NCI-H2196 treated with DMSO at 0.1 percent for 48 hours (cell line): ENCODE results near the gene CES2.

Source experiments
- DNase-seq: peaks from one replicate; lab custom pipeline; 2025; ENCODE audit not compliant: unreplicated experiment; lab: John Stamatoyannopoulos, UW

Gene CES2

DNA sequence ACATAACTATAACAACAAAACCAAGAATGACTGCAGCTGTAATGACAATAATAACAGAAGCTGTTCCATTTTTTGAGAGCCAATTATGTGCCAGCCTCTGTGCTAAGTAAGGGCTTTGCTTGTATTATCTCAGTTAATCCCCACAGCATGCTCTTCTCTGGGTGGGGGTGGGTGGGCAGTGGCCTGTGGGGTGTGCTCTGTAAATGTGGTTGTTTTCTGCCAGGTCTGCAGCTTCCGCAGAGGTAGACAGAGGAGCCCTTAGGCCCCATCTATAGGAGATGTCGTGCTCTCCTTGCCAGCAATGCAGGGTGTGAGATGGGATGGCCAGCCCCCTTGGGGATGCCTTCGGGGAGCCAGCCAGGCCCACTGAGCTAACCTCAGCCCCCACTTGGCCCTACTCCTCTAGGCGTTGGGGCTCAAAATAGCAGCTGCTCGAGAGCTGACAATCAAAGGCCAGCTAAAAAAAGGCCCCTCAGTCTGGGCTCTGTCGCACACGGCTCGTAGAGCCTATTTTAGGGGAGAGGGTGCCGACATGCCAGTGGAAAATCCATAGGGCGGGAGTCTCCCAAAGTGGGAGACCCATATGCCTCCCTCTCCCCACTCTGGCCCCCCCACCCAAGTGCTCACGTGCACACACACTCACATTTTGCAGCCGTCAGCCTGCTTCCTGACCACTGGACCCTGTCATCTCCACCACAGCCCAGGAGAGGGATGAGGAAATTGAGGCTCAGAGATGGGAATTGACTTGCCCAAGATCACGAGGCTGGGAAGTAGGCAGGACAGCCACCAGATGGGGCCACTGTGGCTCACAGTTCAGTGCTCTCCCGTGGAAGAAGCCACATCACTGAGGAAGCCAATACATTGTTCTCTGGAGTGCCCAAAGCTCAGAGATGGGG lies 32.4 kb upstream of the CES2 start:
- no peak for DNase-seq

DNA sequence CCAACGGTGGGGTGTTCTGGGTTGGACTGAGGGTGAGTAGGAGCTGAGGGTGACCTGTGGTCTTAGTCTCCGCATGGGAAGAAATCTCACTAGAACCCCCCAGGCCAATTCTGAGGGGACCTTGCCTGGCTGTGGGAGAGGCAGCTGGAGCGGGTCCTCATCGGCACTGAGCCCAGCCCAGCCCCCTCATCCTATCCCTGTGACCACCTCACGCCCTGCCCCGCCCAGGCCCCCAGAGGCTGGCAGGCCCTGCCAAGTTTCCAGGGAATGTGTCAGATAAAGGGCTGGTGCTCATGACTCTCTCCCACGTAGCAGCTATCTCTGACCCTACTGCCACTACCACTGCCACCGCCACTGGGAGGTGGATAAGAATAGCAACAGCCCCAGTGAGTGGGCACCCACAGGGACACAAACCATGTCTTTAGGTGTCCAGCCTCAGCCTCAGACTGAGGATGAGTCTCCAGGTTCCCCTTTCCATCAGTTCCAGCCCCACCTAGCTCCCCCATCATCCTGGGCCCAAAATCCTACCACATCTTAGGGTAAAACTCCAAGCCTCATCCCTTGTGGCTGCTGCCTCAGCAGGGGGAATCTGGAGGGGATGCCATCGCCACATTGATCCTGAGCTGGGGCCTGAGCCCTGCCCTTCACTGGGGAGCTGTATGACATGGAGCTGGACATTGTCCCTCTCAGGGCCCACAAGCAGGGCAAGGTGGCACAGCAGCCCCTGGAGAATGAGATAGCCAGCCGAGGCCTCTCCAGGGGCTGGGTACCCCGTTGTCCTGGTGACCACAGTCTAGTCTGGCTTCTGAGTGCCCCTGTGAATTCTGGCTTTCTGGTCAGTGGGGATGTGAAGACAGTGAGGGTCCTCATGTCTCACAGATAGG lies 31.5 kb upstream of the CES2 start:
- no peak for DNase-seq

DNA sequence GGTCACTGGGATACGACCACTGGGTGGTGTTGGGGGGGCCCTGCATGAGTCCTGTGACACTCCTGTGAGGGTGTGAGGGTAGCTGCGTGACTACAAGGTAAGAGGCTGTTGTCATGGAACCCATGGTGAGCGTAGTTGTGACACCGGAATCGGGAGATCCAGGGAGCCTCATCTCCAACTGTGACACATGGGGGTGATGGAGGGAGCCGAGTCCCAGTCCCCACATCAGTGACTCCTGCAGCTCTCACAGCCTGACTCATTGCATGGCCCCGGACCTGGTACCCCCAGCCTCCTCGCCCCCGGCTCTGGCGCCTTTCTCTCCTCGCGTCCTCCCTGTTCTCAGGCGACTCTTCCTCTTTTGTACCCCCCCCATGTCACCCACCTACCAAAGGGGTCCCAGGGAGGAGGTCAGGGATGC lies 30.9 kb upstream of the CES2 start:
- DNase-seq: no peak

DNA sequence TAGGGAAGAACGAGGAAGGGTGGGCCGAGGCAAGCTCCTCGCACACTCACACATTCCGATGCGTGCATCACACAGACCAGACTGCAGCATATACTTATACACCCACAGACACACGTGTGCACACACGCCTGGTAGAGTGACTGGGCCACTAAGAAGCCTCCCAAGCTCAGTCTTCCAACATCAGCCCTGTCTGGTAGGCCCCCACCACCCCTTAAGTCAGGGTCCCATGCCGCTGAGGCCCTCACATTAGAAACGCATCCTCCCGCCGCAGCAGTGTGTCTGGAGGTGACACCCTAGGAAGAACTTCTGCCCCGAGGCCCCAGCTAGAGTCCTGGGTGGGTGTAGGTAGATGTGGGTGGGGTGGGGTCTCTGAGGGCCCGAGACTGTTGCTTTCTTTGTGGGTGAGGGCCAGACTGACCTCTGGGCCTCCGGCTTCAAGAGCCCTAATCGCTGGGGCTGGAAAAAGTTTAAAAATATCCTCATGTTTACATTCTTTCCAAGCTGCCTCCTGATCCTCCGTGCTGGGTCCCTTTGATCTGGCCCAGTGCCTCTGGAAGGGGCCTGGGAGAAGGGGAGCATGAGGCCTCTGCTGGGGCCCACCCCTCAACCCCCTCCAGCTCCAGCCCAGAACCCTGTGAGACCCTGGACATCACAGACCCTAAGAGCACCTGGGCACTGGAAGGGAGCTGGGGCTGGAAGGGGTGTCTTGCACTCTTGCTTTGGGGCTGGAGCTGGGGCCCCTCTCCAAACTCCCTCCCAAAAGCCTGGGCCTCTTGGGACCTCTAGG lies 30.3 kb upstream of the CES2 start:
- DNase-seq: no peak

DNA sequence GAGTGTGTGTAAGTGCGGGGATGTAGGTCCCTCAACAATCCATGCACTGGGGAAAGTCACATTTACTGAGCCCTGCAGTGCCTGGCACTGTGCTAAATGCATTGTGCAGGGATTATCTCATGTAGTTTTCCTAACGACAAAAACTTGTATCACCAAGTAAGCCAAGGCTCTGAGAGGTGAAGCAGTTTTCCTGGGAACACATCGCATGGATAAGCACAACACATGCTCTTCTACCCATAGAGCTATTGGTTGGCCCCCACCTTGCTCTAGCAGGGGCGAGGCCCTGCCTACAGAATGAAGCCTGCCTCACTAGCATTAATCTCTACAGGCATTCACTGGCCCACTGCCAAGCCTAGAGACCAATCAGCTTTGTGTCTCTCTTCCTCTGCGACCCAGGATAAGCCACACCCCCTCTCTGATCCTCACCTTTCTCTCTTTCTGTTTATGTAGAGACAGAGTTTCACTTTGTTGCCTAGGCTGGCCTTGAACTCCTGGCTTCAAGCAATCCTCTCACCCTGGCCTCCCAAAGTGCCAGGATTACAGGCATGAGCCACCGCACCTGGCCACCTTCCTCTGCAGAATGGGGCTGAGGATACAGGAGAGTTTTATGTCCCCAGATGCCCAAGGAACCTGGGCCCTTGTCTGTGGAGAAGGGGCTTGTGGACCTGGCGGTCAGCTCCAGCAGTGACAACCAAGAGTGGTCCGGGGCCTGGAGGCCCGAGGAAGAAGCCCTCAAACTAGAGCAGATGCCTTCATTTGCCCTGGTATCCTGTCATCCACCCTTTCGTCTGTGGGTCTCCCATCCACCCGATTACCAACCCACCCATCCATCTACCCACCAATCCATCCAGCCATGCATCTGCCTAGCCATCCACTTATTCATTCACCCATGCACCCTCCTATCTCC lies 29.4 kb upstream of the CES2 start:
- no peak for DNase-seq

DNA sequence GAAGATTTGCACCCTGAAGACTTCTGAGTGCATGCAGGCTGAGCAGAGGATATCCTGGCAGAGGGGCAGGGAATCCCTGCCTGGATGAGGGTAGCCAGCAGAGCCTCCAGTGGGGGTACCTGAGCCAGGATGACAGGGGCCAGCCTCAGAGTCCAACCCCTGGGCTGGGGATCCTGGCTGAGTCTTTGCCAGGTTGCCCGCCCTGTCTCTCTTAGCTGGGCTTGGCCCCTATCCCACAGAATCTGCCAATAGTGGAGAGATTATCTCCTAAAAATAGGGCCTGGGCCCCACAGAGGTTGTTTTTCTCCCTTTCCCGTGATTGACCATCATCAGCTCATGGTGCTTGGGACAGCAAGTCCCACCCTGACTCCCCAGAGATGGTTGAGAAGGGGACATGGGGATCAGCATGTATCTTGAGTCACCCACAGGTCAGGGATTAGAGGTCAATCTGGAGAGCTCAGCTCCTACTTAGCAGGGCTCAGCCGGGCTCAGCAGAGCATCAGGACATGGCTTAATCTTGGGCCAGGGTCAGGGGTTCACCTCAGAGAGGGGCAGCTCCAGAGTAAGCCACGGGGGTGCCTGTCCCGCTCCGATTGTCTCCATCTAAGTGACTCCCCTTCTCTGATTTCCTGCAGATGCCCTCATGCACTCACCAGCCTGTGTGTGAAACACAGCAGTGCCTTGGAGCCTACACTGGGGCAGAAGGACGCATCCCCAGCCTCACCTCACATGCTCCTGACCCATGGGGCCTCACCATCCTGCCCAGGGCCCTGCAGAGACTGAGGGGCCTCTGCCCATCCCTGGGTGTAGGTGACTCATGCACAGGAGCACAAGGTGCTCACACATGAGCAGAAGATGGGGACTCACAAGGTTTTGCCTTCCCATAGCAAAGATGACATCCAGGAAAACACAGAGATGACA lies 28.1 kb upstream of the CES2 start:
- DNase-seq: no peak

DNA sequence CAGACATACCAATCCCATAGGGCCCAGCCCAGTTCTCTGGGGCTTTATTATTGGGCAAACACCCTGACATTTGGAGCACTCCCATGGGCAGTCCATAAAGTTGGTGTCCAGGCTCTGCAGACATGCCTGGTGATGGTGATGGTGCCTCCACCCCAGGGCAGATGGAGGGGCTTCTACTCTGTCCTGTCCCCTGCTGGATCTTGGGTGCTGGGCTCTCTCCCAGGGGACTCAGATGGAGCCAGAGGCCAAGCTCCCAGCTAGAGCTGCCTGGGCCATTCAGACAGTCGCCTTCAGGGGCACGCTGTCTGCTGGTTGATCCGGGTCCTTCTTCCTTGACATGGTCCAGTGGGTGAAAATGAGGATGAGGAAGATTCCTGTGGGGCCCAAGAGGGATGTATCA lies 27.2 kb upstream of the CES2 start:
- DNase-seq: no peak

DNA sequence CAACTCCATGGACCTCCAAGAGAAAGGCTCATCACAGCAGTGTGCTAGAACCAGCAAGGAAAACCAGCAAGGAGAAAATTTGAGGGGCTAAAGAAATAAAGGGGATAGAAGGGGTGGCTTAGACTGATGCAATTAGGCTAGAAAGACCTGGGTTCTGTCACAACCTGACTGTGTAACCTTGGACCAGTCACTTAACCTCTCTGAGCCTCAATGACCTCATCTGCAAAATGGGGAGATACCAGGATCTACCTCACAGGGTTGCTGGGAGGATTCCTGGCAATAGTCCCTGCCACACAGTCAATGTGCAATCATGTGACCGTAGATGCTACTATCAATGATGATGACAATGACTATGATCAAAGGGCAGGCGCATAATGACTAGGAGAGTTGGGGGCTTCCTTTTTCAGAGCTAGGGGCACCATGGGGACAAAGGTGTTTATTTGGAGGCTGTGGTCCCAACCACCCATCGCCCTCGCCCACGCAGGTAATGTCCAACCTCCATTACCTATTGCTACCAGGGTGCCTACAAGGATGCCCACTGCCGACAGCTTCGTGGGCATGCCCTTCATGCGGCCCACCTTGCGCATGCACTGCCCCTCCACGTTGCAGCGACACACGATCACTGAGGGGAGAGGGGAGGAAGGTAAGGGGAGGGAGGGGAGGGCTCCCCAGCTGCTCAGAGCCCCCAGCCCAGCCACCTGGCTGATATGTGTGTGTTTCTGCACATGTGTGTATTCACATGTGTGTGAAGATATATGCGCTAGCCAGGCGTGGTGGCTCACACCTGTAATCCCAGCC lies 26.4 kb upstream of the CES2 start:
- no peak for DNase-seq

DNA sequence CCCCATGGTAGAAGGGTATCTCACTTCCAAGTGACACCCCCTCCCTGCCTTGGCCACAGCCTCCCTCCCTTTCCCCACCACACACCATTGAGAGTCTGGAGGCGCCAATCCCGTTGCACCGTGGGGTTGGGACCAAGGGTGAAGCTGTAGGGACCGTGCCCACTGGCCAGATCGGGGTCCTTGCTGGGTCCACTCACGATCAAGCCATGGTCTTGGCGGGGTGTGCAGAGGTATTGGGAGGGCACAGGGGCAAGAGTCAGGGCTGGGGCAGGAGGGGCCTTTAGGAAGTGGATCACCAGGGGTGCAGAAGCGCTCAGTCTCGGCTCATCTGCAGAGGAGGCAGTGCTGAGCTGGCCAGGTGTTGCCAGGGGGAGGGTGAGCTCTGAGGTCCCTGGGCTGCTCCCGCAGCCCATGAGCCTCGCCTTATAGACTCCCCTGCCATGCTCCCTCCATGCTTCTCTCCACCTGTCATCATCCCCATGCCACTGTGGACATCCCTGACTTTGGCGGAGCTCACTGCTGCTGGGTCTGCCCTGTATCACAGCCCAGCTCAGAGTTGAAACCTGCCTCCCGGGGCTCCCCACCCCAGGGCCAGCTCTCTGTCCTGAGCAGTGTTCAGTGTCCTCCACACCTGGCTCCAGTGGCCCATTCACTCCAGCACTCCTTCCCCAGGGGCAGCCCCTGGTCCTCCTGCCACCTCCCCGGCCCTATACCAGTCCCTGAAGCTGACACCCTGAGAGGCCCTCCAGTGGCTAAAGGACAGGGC lies 25.0 kb upstream of the CES2 start:
- DNase-seq: no peak

DNA sequence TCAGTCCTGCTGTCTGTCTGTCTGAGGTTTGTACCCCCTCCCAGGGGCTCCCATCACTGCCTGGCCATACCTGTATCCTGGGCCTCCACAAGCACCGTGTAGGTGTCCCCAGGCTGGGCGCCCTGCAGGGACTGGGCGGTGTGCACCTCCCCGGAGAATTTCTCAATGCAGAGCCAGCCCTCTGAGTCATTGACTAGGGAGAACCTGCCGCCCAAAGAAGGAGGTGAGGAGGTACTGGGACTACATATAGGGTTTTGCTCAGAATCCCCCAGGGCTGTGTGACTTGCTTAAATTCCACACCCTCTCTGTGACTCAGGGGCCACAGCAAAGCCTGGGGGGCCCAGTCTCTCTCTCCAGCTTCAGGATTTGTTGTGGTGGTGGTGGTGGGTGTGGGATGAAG lies 24.2 kb upstream of the CES2 start:
- no peak for DNase-seq

DNA sequence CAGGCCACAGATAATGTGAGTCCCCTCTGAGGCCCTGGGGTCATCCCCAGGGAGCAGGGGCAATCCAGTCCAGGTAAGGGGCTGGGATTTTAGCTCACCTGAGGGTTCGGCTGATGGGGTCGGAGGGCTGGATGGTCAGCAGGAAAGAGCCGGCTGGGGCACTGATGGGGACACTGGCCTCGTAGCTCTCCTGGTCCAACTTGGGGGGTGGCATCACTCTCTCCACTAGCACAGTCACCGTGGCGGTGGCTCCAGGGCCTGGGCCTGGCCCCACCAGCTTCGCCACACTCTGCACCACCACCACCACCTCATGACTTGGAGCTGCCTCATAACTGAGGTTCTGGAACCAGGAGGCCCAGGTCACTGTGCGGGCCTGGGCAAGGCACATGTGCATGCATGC lies 23.5 kb upstream of the CES2 start:
- no peak for DNase-seq

DNA sequence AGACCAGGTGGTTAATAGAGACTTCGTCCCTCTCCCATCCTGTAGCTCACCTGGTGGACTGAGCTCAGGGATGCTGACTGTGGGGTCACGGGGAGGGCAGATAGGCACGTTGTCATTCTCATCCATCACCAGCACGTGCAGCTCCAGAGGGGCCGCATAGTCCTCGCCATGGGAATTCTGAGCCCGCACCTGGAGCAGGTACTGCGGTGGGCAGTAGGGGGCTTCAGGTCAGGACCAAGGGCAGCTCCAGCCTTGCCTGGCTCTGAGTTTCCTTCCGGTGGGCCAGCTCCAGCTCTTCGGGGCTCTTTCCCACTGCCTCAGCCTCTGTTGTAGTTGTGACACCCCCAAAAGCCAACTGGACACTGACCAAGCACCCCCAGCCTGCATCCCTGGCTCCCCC lies 22.2 kb upstream of the CES2 start:
- no peak for DNase-seq

DNA sequence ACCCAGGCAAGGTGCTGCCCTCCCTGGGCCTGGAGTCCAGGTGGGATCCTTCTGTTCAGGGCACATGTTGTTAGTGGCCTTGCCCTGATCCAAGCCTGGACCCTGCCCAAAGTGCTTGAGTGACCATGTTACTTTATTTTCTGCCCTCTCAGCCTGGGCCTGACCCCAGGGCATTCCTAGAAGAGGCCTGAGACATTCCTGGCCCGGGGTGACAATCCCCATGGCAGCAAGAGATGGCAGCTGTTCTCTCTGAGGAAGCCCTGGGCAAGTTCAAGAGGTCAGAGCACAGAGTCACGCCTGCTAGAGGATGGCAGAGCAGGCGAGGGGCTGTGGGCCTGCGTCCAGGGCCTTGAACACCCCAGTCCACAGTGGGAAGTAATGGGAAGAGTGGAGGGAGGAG lies 21.6 kb upstream of the CES2 start:
- DNase-seq: no peak

DNA sequence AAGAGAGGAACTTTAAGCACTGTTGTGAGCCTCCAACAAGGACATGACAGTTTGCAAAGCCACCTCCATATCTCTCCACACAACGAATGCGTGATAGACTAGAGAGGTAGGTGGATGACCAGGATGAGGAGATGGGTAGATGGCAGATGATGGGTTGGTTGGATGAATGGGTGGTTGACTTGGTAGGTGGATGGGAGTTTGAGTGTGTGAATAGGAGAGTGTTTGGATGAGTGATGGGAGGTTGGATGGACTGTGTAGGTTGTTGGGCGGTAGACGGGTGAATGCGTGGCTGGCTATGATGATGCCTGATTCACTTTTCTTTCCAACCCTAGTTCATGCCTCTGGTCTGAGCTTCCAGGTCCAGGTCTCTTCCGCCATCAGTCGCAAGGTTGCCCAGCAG lies 20.8 kb upstream of the CES2 start:
- DNase-seq: no peak

DNA sequence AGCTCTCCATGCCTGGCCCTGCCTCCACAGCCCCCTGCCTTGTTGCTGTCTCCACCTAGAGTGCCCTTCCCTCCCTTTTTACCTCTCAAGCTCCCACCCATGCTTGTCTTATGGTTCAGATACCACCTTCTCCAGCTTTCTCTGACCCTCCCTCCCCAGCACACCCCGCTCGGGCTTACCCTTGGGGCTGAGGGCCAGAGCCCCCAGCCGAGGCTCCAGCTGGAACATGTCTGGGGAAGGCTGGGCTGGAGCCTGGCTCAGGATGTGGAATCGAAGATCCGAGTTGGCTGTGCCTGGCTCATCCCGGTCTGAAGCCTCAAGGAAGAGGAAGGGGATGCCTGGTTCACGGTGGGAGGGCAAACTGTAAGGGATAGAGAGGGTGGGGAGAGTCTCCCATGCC lies 20.3 kb upstream of the CES2 start:
- no peak for DNase-seq

DNA sequence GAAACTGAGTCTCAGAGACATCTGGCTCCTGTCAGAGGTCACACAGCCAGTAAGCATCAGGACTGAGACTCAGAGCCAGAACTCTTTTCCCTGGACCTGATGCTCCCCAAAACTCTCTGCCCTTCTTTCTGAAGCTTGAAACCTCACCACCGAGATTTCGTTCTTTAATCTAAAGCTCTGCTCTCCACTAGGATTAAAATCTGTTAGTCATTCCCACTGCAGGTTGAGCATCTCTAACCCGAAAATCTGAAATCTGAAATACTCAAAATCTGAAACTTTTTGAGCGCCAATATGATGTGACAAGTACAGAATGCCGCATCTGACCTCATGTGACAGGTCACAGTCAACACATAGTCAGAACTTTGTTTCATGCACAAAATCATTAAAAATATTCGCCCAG lies 18.8 kb upstream of the CES2 start:
- no peak for DNase-seq

DNA sequence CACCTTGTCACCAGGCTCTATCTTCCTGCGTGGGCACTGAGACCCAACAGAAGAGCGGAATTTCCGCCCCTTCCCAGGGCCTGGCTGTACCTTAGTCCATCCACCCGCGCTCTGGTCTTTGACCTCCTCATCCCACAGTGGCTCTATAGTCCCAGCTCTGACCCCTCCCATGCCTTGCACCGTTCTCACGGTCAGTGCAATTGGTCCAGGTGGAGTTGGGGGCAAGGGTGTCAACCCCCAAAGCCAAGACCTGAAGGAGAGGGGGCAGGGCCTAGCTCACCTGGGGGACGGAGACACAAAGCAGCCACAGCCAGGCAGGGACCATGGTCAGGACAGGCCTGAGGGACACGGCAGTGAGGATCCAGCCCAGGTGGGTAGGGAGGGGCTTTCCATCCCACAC lies 17.6 kb upstream of the CES2 start:
- no peak for DNase-seq

DNA sequence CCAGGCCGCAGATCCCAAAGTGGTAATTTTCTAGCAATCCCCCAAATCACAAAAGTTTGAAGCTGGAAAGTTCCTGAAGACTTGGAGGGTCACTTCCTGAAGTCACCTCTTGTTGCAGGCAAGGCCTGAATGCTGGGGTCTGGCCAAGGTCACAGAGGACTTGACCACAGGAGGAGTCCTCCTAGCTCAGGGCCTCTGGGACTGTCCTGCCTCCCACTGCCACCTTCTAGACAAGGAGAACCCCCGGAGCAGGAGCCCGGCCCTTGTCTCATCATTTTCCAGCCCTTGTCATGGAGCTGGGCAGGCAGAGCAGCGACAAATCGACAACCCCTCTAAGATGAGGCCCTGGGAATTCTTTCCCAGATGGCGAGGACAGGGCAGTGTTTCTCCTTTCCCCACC lies 17.0 kb upstream of the CES2 start:
- DNase-seq: no peak
